Panc1 (cell line): ENCODE measurements around the gene DAZAP1. TPM values are rescaled to one million over a fixed set of nuclear protein-coding genes. Genes with fewer than 3 reads are reported as not detected.

Experiments
- ATAC-seq: fragments of 200-7000 bp; cut with Tn5 transposase; 2 replicates; pipeline ENCODE4 v1.9.1; 2020; ENCODE audit warnings: mild to moderate bottlenecking, moderate library complexity
- BruUV-seq: library from RNA; stranded (reverse); fragments of 400-500 nt; replicated peaks from 2 replicates; lab custom pipeline; 2021; lab: Mats Ljungman, UMichigan
- CTCF ChIA-PET: fragments of 300-600 bp; sonication (Branson Sonifier 250); formaldehyde crosslinking; loops from one replicate; lab custom pipeline; 2022; ENCODE audit warnings: antibody characterized with exemption; lab: Charles Lee
- POLR2A ChIA-PET: fragments of 300-600 bp; sonication (Branson Sonifier 250); formaldehyde crosslinking; loops from one replicate; lab custom pipeline; 2022; ENCODE audit warnings: antibody characterized with exemption; lab: Charles Lee
- DNase-seq: peaks from one replicate; pipeline ENCODE4 v3.0.0-alpha.2; 2010; ENCODE audit warnings: low read depth, low spot score
- H3K27ac ChIP-seq: 2 replicates; pipeline ENCODE4 v1.5.1; 2011; ENCODE audit warnings: mild to moderate bottlenecking, low read length, inconsistent platforms
- H3K27me3 ChIP-seq: fragments of 200-500 bp; sonication (Bioruptor generic); 2 replicates; pipeline ENCODE4 v1.6.0; 2014; ENCODE audit warnings: low read length, inconsistent platforms; ENCODE audit not compliant: control insufficient read depth, insufficient read depth
- H3K36me3 ChIP-seq: fragments of 200-500 bp; sonication (Bioruptor generic); 2 replicates; pipeline ENCODE4 v1.5.1; 2014; ENCODE audit warnings: inconsistent platforms, mild to moderate bottlenecking, low read length, moderate library complexity; ENCODE audit not compliant: control insufficient read depth, insufficient read depth
- H3K4me1 ChIP-seq: 2 replicates; pipeline ENCODE4 v1.5.1; 2011; ENCODE audit warnings: inconsistent platforms, mild to moderate bottlenecking, low read length, moderate library complexity; ENCODE audit not compliant: control insufficient read depth, insufficient read depth
- H3K4me3 ChIP-seq, 2 experiments: 2 replicates each; pipeline ENCODE4 v1.5.1; 2011 to 2012; ENCODE audit warnings: low read depth in 2 of 2, low read length in 2 of 2, mild to moderate bottlenecking in 2 of 2, inconsistent platforms in 1 of 2, moderate library complexity in 1 of 2
- H3K9me3 ChIP-seq: fragments of 200-500 bp; sonication (Bioruptor generic); 2 replicates; pipeline ENCODE4 v1.5.1; 2014; ENCODE audit warnings: low read depth, mild to moderate bottlenecking, inconsistent platforms, low read length, moderate library complexity; ENCODE audit not compliant: control insufficient read depth, insufficient read depth
- CTCF ChIP-seq: fragments of 450-650 bp; IDR thresholded peaks from 2 replicates; pipeline ENCODE4 v1.5.1; 2017; ENCODE audit warnings: mild to moderate bottlenecking
- POLR2AphosphoS5 ChIP-seq: IDR thresholded peaks from 2 replicates; pipeline ENCODE4 v1.6.1; 2012; ENCODE audit warnings: mild to moderate bottlenecking, low read depth, low read length, moderate library complexity
- SIN3A ChIP-seq: IDR thresholded peaks from 2 replicates; pipeline ENCODE4 v1.6.1; 2012; ENCODE audit warnings: low read depth, mild to moderate bottlenecking, low read length, moderate library complexity, borderline replicate concordance; ENCODE audit not compliant: insufficient read depth
- TCF7L2 ChIP-seq: IDR thresholded peaks from 2 replicates; pipeline ENCODE4 v1.6.1; 2011; ENCODE audit warnings: mild to moderate bottlenecking, low read depth, low read length, inconsistent platforms
- in situ Hi-C: cut with HindIII; loops from 2 replicates; pipeline ENCODE4 v1.10.0; 2016; ENCODE audit warnings: low sequenced_read_pairs, low pct_unique_long_range_greater_than_20kb
- intact Hi-C: fragments of 100-400 bp; cut with micrococcal nuclease; formaldehyde crosslinking; loops from one replicate; pipeline ENCODE4 v1.10.0; 2022; ENCODE audit not compliant: unreplicated experiment
- total RNA-seq: library from RNA; stranded (reverse); gene quantifications from one replicate; pipeline ENCODE4 v1.2.1, GENCODE V29; 2021; ENCODE audit not compliant: unreplicated experiment
- TF ChIP-seq, protein P1 (sequence below), 2 experiments: IDR thresholded peaks; 2 replicates each; pipeline ENCODE4 v1.6.1; 2011 to 2012; ENCODE audit warnings: low read depth in 2 of 2, control low read depth in 1 of 2, low read length in 1 of 2, mild to moderate bottlenecking in 1 of 2, moderate library complexity in 1 of 2; ENCODE audit not compliant: insufficient read depth in 1 of 2

Gene DAZAP1
- total RNA-seq, 1 experiment from 2014 or later: 195 TPM

DNA sequence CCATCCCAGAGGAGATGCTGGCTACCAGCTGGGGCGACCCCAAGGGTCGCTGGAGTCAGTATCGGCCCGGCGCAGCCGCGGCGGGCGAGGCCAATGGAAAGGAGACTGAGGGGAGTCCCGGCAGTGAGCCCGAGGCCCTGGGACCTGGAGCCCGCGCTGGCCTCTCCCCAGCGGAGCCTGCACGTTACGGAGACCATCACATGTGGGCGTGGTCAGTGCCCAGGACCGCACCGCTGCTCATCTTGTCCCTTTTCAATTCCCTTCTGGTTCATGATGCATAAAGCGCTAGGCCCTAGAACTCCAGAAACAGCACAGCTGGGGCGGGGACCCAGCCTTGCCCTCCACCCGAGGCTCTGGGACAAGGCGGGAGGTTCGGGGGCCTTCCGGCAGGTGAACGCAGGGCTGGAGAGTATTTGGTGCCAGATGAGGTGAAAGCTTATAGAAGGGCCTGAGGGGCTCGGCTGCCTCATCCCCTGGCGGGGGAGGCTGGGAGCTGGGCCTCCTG, 63.7 kb downstream of the DAZAP1 start:
- Histone ChIP-seq H3K9me3 (no peaks in the 10 kb centered on the region), H3K36me3 (no peaks in the 10 kb centered on the region), H3K4me1 (no peaks in the 10 kb centered on the region), H3K4me3 (no peak overlapping the region), H3K27ac (no peak overlapping the region), H3K27me3 (no peaks in the 10 kb centered on the region)
- TF ChIP-seq SIN3A (no peak), CTCF (no peak), TCF7L2 (no peak), POLR2AphosphoS5 (no peak)
- TF ChIP-seq, protein P1, sequence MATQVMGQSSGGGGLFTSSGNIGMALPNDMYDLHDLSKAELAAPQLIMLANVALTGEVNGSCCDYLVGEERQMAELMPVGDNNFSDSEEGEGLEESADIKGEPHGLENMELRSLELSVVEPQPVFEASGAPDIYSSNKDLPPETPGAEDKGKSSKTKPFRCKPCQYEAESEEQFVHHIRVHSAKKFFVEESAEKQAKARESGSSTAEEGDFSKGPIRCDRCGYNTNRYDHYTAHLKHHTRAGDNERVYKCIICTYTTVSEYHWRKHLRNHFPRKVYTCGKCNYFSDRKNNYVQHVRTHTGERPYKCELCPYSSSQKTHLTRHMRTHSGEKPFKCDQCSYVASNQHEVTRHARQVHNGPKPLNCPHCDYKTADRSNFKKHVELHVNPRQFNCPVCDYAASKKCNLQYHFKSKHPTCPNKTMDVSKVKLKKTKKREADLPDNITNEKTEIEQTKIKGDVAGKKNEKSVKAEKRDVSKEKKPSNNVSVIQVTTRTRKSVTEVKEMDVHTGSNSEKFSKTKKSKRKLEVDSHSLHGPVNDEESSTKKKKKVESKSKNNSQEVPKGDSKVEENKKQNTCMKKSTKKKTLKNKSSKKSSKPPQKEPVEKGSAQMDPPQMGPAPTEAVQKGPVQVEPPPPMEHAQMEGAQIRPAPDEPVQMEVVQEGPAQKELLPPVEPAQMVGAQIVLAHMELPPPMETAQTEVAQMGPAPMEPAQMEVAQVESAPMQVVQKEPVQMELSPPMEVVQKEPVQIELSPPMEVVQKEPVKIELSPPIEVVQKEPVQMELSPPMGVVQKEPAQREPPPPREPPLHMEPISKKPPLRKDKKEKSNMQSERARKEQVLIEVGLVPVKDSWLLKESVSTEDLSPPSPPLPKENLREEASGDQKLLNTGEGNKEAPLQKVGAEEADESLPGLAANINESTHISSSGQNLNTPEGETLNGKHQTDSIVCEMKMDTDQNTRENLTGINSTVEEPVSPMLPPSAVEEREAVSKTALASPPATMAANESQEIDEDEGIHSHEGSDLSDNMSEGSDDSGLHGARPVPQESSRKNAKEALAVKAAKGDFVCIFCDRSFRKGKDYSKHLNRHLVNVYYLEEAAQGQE (IDR thresholded peaks at IDR 0.05; ENCODE audit: insufficient read depth in 1 of 2, low read depth in 2 of 2, low read length in 1 of 2): no peak
- in situ Hi-C loops (no loop called here), intact Hi-C loops (no loop called here)
- CTCF ChIA-PET: no interaction called here
- ATAC-seq: 0 out of 2 replicates have a peak, but pooled peaks have one; percentile 2
- no peak for DNase-seq
- BruUV-seq: no TSS peak
- POLR2A ChIA-PET: no interaction called here

DNA sequence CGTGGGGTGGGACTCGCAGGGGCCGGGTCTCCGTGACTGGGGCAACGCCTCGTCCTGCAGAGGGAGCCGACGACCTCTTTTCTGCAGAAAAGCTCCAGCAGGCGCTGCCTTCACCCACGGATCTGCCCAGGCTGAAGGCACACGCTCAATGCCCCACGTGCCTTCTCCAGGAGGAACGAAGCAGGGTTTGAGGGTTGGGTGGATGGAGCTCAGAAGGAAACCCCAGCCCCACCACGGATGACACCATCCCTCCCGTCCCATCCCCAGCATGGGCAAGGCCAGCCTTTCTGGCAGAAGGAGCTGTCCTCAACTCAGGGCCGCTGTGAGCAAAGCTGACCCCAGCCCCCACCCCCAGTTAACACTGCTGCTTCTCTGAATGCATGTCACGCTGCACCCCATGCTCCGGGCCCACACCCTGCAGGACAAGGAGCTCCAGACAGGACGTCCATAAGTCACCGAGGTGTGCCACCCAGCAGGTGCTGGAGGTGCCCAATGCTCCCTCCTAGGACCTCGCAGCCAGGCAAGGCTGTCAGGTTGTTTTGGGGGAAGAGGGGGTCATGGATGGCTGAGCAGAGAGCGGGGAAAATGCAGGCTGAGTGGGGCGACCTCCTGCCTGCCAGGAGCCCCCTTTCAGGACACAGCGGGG, 64.3 kb downstream of the DAZAP1 start:
- BruUV-seq: no TSS peak
- ChIA-PET POLR2A (no interaction called here), CTCF (interaction anchor here (0.6 kb wide), 1 partner anchor 180 kb away, joined by 3 read pairs; no protein-coding TSS in a partner anchor)
- TF ChIP-seq, protein P1 (IDR thresholded peaks at IDR 0.05; ENCODE audit: insufficient read depth in 1 of 2, low read depth in 2 of 2, low read length in 1 of 2): no peak
- TF ChIP-seq SIN3A: no peak
- no peak; the same call in 1 of the 2 replicates for TF ChIP-seq CTCF
- TF ChIP-seq POLR2AphosphoS5: no peak
- TF ChIP-seq TCF7L2: no peak
- Histone ChIP-seq H3K27ac (no peak overlapping the region), H3K9me3 (no peaks in the 10 kb centered on the region), H3K36me3 (no peaks in the 10 kb centered on the region), H3K27me3 (no peaks in the 10 kb centered on the region), H3K4me3 (no peak overlapping the region), H3K4me1 (no peaks in the 10 kb centered on the region)
- ATAC-seq (peak; percentile 28), DNase-seq (no peak)
- in situ Hi-C loops (no loop called here), intact Hi-C loops (no loop called here)
